ENCODE data around the gene FETUB.
"Not testable (repeated sequence)": the region's sequence is repeated elsewhere in the genome, so short reads cannot be mapped to it uniquely, and the experiment has no call there.

Gene FETUB

GRCh38 chr3:186679151-186679550 lies 39.0 kb downstream of the FETUB start:
- no peak for DNase-seq (ENCODE audit: low spot score)

DNA sequence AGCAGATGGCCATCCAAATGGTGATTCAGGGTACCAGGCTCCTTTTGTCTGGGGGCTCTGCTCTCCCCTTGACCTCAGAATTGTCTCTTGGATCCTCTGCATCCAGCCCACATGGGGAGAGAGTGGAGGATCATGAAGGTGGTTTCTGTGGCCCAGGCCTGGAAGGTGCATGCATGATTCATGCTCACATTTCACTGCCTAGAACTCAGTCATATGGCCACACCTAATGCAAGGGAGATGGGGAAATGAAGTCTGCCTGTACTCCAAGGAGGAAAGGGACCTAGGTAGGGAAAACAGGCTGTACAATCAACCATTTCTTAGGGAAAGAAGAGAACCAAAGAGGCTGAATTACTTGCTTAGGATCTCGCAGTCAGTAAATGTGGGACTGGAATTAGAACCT lies 40.7 kb downstream of the FETUB start:
- DNase-seq (ENCODE audit: low spot score), result no peak

- DNase-seq (ENCODE audit: low spot score), result no peak
These were observed 42.6 kb downstream of the FETUB start for GRCh38 chr3:186682812-186683211.

GRCh38 chr3:186683979-186684378 lies 43.8 kb downstream of the FETUB start:
- DNase-seq (ENCODE audit: low spot score), result no peak

DNA sequence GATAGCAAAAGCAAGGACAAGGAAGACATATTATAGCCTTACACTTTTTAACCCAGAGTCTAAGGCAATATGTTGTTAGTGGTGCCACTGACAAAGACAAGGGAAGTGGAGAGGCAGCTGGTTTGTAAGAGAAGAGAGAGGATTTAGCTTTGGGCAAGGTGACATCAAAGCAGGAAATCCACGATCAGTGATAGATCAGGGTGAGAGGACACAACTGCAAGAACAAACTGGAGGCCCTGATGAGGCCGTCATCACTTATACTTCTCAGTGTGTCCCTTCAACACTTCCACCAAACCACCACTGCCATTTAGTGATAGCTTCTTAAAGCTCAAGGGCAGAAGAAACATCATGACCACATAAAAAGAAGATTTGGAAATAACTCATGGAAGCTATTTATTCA lies 46.3 kb downstream of the FETUB start:
- not testable (repeated sequence) for DNase-seq (ENCODE audit: low spot score)

- DNase-seq (ENCODE audit: low spot score), result no peak
These were observed 47.0 kb downstream of the FETUB start for GRCh38 chr3:186687120-186687651.

- DNase-seq (ENCODE audit: low spot score), result not testable (repeated sequence)
These were observed 50.1 kb downstream of the FETUB start for GRCh38 chr3:186690304-186690703.

- no peak for DNase-seq (ENCODE audit: low spot score)
These were observed 51.5 kb downstream of the FETUB start for GRCh38 chr3:186691676-186692075.

GRCh38 chr3:186693843-186694242 lies 53.6 kb downstream of the FETUB start:
- DNase-seq (ENCODE audit: low spot score), result no peak

DNA sequence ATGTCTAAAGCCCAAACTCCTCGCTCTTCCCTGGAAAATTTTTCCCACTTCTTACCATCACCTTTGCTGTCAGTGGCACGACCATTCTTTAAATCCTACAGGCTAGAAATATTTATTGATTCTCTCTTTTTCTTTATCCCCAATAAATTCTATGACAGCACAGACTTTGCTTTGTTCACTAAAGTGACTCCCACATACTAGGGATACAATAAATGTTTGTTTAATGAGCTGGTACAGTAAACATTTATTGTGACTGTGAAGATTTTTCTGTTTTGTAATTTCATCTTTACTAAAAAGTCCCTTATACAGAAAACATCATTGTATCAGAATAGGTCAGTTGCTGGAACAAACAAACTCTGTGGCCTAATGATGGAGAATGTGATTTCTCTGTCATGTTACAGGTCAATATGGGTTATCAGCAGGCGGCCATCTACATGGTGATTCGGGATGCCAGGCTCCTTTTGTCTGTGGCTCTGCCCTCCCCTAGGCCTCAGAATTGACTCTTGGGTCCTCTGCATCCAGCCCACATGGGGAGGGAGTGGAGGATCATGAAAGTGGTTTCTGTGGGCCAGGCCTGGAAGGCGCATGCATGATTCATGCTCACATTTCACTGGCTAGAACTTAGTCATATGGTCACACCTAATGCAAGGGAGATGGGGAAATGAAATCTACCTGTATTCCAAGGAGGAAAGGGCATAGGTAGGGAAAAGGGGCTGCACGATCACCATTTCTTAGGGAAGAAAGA lies 54.3 kb downstream of the FETUB start:
- no peak for DNase-seq (ENCODE audit: low spot score)

- DNase-seq (ENCODE audit: low spot score), result no peak
These were observed 56.3 kb downstream of the FETUB start for GRCh38 chr3:186696522-186696921.

- no peak for DNase-seq (ENCODE audit: low spot score)
These were observed 57.3 kb downstream of the FETUB start for GRCh38 chr3:186697510-186697909.

GRCh38 chr3:186700267-186700666 lies 60.1 kb downstream of the FETUB start:
- no peak for DNase-seq (ENCODE audit: low spot score)

DNA sequence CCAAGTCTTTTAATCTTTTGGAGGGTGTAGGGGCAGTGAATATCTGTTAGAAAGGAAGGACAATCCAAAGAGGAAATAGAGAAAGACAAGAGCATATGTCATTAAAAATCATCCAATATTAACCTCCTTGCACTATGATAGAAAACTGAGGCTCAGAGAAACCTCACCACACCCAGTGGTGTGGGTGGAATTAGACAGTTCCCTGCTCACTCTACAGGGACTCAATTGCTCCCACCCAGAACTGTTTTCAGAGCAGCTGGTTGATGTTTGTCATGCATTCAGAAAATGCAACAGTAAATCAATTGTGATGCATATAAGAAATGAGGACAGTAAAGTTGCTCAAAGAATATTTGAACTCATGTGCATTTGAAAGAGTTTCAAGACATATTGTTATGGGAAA lies 62.3 kb downstream of the FETUB start:
- not testable (repeated sequence) for DNase-seq (ENCODE audit: low spot score)
